ENCODE data around the gene LHFPL2.
A peak's percentile ranks its signal among the peaks of the same experiment; 100 is the strongest.

The LHFPL2 gene

GRCh38 chr5:78594021-78594420 lies 54.6 kb downstream of the LHFPL2 start:
- no peak for DNase-seq

- no peak for DNase-seq
Observed at GRCh38 chr5:78593465-78593864, 55.1 kb downstream of the LHFPL2 start.

GRCh38 chr5:78592735-78593386 lies 55.7 kb downstream of the LHFPL2 start:
- no peak for DNase-seq

GRCh38 chr5:78591972-78592700 lies 56.4 kb downstream of the LHFPL2 start:
- DNase-seq, result no peak

DNA sequence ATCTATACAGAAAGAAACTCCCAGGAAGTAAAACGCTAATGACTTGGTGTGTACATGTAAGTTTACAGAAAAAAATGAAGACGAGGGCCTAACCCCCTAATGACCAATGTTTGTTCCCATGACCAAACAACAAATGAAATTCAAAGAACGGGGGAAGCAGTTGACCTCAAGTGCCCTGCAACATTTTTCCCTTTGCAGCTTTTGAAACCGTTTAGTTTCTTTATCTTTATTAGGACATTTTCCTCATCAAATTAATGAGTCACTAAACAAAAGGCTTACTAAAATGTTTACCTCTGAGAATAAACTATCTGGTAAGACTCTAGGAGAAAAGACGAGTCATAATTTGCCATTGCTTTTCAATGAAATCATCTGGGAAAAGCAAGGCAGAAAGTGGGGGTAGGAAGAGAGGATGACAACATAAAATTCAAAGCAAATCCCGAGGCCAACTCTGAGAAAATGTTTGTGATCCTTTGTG lies 57.4 kb downstream of the LHFPL2 start:
- no peak for DNase-seq

DNA sequence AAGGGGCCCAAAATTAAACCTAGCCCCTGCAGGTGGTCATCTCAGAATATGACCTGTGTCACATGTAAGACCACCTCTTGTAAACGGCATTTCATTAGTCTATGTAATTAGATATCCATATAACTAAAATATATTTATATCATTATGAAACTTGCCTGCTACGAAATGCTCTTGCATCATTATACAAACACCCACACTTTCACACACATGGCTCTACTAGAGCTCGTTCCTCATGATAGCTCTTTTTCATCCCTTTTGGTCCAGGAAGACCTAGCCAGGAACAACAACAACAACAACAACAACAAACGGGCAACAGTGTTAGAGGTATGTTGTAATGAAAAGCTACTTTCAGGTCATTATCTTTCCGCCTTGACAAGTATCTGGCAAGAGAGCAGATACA lies 58.6 kb downstream of the LHFPL2 start:
- DNase-seq, result no peak

- no peak for DNase-seq
Observed at GRCh38 chr5:78588507-78588906, 60.1 kb downstream of the LHFPL2 start.

- DNase-seq, result no peak
Observed at GRCh38 chr5:78587775-78588291, 60.7 kb downstream of the LHFPL2 start.

DNA sequence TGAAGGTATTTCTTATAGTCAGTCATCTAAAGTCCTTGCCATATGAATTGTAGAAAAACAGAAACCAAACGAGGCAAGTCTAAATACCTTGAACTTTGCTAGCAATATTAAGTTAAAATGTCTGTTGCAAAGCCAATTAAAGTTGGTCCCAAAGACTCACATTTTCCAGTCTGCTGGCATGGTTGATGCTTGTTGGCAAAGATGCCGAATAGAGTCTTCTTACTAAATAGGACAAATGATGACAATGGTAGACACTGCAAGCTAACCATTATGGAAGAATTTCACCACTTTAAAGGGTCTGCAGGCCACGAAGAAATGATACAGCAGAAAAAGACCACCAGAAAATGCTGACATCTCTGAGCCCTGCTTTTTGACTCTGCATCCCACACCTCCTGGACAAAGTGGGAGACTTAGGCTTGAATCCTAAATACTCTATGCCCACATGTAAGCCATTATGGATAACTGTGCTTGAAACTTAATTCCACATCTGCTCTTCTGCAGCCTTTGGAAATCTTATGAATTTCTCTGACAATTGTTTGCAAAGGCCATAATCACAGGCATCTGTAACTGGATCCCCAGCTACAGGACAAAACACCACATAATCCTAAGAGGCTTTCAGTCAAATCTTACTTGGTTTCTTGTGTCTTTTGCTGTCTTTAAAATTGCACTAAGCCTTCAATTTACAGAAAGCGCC lies 61.3 kb downstream of the LHFPL2 start:
- DNase-seq, result no peak

DNA sequence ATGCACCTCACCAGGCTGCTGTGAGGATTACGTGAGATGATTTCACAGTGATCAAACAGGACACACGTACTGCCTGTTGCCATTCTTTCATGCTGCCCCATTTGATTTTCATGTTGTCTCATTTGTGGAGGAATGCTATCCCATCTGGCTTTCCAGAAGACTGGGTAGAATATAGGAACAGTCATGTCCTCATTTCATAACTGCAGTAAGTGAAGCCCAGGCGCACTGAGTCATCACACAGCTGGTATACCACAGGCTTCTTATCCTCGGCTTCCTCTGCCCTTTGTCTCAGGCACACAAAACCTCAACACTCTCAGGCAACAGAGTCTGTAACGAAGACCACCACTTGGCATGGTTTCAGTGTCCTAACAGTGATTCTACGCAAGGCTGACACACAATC lies 62.3 kb downstream of the LHFPL2 start:
- DNase-seq, result no peak

DNA sequence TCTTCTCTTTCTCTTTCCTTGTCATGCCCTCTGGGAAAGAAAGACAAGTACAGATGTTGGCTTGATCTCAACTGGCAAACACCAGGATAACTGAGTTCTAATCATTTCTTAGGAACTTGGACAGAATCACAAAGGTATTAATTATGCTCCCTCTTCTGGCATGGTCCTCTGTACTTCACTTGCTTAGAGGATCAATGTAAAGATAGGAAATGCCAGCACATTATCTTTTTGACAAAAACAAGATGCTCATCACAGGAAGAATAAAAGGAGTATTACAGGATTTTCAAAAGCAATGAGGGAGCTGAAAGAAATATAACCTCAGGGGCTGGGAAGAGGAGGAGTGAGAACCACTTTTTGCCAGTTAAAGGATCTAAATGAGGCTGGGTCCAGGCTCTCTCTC lies 70.6 kb downstream of the LHFPL2 start:
- no peak for DNase-seq

DNA sequence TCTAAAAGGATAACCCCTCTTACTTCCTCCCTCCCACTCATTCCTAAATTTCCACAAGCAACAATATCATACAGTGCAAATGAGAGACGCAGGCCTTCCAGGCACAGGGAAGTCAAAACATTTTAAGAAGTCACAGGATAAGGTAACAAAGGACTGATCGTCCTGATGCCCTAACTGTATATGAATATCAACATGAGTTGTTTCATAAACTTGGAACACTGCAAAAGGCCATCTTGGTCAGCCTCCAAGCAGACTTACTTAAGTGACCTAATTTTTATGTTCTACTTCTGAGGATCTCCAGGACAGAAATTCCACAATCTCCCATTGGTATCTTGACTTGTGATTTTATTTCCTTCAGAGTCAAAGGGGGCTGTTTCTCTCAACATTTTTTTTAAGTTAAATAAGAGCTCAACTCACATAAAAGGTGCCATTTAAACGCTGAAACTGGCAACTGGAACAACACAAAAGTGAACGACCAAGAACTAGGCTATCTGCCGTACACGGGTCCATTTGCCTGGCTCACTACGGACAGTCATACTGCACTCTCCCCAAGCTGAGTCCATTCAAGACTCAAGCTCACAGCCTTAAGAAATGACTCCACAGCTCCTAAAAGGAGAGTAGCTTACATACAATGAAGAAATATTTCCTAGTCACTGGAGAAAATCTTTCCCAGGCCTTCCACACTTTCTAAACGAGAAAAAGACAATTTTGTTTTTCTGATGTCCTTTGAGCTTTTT lies 71.3 kb downstream of the LHFPL2 start:
- no peak for DNase-seq

GRCh38 chr5:78576376-78576775 lies 72.2 kb downstream of the LHFPL2 start:
- no peak for DNase-seq

- DNase-seq, result peak in 1 of 14 donors; percentile 14
Observed at GRCh38 chr5:78574731-78575161, 73.8 kb downstream of the LHFPL2 start.

DNA sequence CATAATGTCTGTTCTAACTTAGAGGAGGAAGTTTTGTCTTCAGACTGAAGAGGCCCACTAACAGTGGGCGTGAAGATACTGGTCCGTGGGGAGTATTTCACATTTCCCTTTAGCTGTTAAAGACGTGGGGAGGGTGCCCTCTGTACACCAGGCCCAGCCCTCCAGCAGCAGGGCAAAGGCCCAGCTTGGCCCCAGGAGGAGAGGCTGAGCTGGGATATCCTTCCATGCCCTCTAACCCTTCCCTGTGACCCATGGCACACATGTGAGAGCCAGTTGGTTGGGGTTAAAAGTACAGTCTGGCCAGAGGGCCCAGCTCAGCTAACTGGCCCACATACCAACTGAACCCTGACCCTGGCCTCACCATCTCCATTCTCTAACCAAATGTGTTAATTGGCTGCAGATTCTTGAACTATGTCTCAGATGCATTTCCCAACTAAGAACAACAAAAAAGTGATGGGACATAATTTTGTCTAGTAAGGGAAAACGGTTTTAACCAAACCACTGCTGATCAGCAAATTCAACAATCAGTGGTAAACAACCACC lies 74.4 kb downstream of the LHFPL2 start:
- no peak for DNase-seq

- DNase-seq, result no peak
Observed at GRCh38 chr5:78573318-78573717, 75.3 kb downstream of the LHFPL2 start.

GRCh38 chr5:78570646-78571045 lies 77.9 kb downstream of the LHFPL2 start:
- no peak for DNase-seq

DNA sequence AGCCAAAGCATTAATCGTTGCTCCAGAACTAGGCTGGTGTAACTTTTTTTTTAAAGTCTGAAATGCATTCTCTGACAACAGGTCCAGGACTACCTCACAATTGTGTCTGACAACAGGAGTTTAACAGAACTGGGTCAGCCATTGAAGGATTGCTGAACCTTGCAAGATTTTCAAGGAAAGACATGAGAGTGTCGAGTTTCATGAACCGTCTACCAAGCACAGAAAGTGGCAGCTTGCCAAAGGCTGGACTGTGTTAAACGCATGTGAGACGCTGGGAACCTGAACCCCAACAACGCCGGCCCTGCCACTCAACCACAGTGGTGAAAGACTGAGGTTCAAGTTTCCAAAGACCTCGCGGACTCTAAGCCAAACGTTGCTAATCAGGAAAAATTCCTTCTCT lies 79.1 kb downstream of the LHFPL2 start:
- peak in 1 of 14 donors; percentile 30 for DNase-seq

DNA sequence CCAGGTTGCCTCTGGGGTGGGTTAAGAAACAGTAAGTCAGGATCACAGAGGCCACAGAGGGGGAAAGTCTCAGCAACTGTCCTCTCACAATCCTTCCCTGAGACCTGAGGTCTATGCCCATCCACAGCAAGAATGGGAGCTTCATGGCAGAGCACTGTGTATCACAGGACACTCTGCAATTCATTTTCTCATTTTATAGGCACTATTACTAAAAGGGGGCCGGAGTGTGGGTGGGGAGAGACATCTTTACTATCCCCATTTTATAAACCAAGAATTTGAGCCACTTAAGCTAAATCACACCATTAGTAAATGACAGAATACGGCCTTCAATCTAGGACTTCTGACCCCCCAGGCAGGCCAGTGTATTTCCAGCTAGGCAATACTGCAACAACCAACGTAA lies 79.9 kb downstream of the LHFPL2 start:
- DNase-seq, result no peak

DNA sequence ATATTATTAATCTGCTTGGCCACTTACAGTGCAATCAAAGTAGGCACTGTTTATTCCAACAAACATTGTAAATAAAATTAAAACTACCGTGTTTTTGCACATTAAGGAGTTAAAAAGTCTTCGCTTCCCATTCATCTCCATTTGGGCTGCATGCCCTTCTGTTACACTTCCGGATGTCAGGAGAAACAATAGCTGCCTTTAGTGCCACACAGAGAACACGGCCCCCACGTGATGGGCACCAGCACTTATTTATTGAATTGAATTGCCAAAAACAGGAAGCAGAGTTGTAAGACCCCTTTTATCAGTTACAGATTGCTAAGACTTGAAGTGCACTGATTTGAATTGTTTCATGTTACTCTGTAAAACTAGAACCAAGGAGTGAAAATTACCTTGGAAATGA lies 80.4 kb downstream of the LHFPL2 start:
- peak in 10 of 14 donors; percentile 9 to 56 (median 40) for DNase-seq

- DNase-seq, result no peak
Observed at GRCh38 chr5:78567617-78568016, 81.0 kb downstream of the LHFPL2 start.

GRCh38 chr5:78566747-78567425 lies 81.7 kb downstream of the LHFPL2 start:
- no peak for DNase-seq
